ENCODE measurements around the gene VMP1.

GRCh38 chr17:59762824-59763374 is 55.4 kb downstream of the VMP1 start:
- no peak for TF ChIP-seq CTCF (conservative IDR thresholded peaks at IDR 0.05 in 1 of 2, IDR thresholded peaks at IDR 0.05 in 1 of 2; ENCODE audit: low read depth in 1 of 2, low read length in 2 of 2)
- TF ChIP-seq EZH2 (IDR thresholded peaks at IDR 0.05; ENCODE audit: low read length, missing control alignments): no peak
